Activated effector memory CD4-positive, alpha-beta T cell treated with Interleukin-2 at 50 U/mL for 16 hours (primary cell): ENCODE data around the gene ADAMTS13.

Source experiments
- DNase-seq: peaks from one replicate; pipeline ENCODE4 v3.0.0-alpha.2; 2020

The ADAMTS13 gene

GRCh38 chr9:133456409-133456808, 34.2 kb downstream of the ADAMTS13 start:
- no peak for DNase-seq

GRCh38 chr9:133457233-133457632, 35.1 kb downstream of the ADAMTS13 start:
- no peak for DNase-seq

- no peak for DNase-seq
Observed at GRCh38 chr9:133457748-133458147, 35.6 kb downstream of the ADAMTS13 start.

GRCh38 chr9:133458643-133459312, 36.6 kb downstream of the ADAMTS13 start:
- DNase-seq, result no peak

- DNase-seq, result peak; percentile 85
Observed at GRCh38 chr9:133459476-133460404, 37.6 kb downstream of the ADAMTS13 start, which contains the start of gene CACFD1. Gene CACFD1, plus strand, starts transcription at chr9:133459978. Its CDS starts 89 bp downstream, at chr9:133460067.

- no peak for DNase-seq
Observed at GRCh38 chr9:133460405-133461175, 38.4 kb downstream of the ADAMTS13 start.

GRCh38 chr9:133461975-133462374, 39.8 kb downstream of the ADAMTS13 start:
- no peak for DNase-seq

GRCh38 chr9:133463234-133463863, 41.2 kb downstream of the ADAMTS13 start:
- DNase-seq, result no peak

- DNase-seq, result no peak
Observed at GRCh38 chr9:133463864-133464615, 41.9 kb downstream of the ADAMTS13 start.

GRCh38 chr9:133464638-133465037, 42.5 kb downstream of the ADAMTS13 start:
- no peak for DNase-seq

- no peak for DNase-seq
Observed at GRCh38 chr9:133465984-133466383, 43.8 kb downstream of the ADAMTS13 start.

- DNase-seq, result no peak
Observed at GRCh38 chr9:133467101-133467500, 44.9 kb downstream of the ADAMTS13 start.

- no peak for DNase-seq
Observed at GRCh38 chr9:133468374-133468773, 46.2 kb downstream of the ADAMTS13 start.

- DNase-seq, result no peak
Observed at GRCh38 chr9:133468777-133469421, 46.7 kb downstream of the ADAMTS13 start.

GRCh38 chr9:133470427-133470924, 48.3 kb downstream of the ADAMTS13 start:
- DNase-seq, result no peak

GRCh38 chr9:133470988-133471387, 48.8 kb downstream of the ADAMTS13 start:
- DNase-seq, result no peak

GRCh38 chr9:133471551-133472276, 49.5 kb downstream of the ADAMTS13 start:
- no peak for DNase-seq

- no peak for DNase-seq
Observed at GRCh38 chr9:133472277-133472645, 50.1 kb downstream of the ADAMTS13 start.

GRCh38 chr9:133472753-133473378, 50.7 kb downstream of the ADAMTS13 start:
- no peak for DNase-seq

GRCh38 chr9:133473743-133474142, 51.6 kb downstream of the ADAMTS13 start:
- no peak for DNase-seq
